Lower leg skin (tissue), 3 donors: ENCODE measurements around the gene RNF213.

Experiments used
- POLR2A ChIP-seq, 2 donors: fragments of 450-650 bp; IDR thresholded peaks; one replicate each; pipeline ENCODE4 v1.6.1; 2016 to 2017; ENCODE audit warnings: antibody characterized with exemption in 2 of 2, mild to moderate bottlenecking in 1 of 2, moderate library complexity in 1 of 2
- TF ChIP-seq, protein P1 (sequence below), 3 donors: fragments of 450-650 bp; IDR thresholded peaks; one replicate each; pipeline ENCODE4 v1.5.1; 2016; ENCODE audit warnings: antibody characterized with exemption in 3 of 3, mild to moderate bottlenecking in 3 of 3, moderate library complexity in 2 of 3

DNA sequence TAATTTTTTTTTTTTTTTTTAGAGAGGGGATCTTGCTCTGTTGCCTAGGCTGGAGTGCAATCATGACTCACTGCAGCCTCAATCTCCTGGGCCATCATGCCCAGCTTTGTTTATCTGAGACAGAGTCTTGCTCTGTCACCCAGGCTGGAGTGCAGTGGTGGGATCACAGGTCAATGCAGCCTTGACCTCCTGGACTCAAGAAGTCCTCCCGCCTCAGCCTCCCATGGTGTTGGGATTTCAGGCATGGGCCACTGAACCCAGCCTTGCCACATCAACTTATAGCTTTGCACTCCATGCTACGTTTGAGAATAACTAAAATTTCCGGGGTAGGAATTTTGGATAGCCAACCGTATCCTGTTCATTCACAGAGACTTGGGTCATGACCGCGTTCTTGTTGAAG is 30.6 kb downstream of the RNF213 start:
- TF ChIP-seq, protein P1, sequence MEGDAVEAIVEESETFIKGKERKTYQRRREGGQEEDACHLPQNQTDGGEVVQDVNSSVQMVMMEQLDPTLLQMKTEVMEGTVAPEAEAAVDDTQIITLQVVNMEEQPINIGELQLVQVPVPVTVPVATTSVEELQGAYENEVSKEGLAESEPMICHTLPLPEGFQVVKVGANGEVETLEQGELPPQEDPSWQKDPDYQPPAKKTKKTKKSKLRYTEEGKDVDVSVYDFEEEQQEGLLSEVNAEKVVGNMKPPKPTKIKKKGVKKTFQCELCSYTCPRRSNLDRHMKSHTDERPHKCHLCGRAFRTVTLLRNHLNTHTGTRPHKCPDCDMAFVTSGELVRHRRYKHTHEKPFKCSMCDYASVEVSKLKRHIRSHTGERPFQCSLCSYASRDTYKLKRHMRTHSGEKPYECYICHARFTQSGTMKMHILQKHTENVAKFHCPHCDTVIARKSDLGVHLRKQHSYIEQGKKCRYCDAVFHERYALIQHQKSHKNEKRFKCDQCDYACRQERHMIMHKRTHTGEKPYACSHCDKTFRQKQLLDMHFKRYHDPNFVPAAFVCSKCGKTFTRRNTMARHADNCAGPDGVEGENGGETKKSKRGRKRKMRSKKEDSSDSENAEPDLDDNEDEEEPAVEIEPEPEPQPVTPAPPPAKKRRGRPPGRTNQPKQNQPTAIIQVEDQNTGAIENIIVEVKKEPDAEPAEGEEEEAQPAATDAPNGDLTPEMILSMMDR (IDR thresholded peaks at IDR 0.05), result no peak
- TF ChIP-seq POLR2A (IDR thresholded peaks at IDR 0.05), result no peak
